K562 (cell line): ENCODE results near the gene PPCDC. TPM values are rescaled to one million over a fixed set of nuclear protein-coding genes. Genes with fewer than 3 reads are reported as not detected.

Source experiments
- BHLHE40 ChIP-seq: IDR thresholded peaks from 2 replicates; pipeline ENCODE4 v1.6.1; 2011; ENCODE audit warnings: low read length, improper control_type of control experiment
- E2F1 ChIP-seq: sonication (generic); formaldehyde crosslinking; IDR thresholded peaks from 2 replicates; pipeline ENCODE4 v1.8.1; 2023; ENCODE audit warnings: mild to moderate bottlenecking, missing genetic modification reagents, moderate library complexity
- GABPB1 ChIP-seq: sonication (generic); formaldehyde crosslinking; IDR thresholded peaks from 2 replicates; pipeline ENCODE4 v1.8.0; 2022; ENCODE audit warnings: mild to moderate bottlenecking, missing genetic modification reagents
- IRF1 ChIP-seq: sonication (generic); formaldehyde crosslinking; IDR thresholded peaks from 2 replicates; pipeline ENCODE4 v1.8.0; 2022; ENCODE audit warnings: missing genetic modification reagents, mild to moderate bottlenecking, borderline replicate concordance
- IRF2 ChIP-seq: sonication (generic); formaldehyde crosslinking; IDR thresholded peaks from 2 replicates; pipeline ENCODE4 v1.8.1; 2022; ENCODE audit warnings: mild to moderate bottlenecking, missing genetic modification reagents
- PHB2 ChIP-seq: fragments of 450-650 bp; IDR thresholded peaks from 2 replicates; pipeline ENCODE4 v1.6.1; 2017; ENCODE audit warnings: low read depth
- TFAP4 ChIP-seq: sonication (generic); formaldehyde crosslinking; IDR thresholded peaks from 2 replicates; pipeline ENCODE4 v1.8.0; 2022; ENCODE audit warnings: missing genetic modification reagents, mild to moderate bottlenecking, moderate library complexity, borderline replicate concordance
- ZBTB40 ChIP-seq, 2 experiments: fragments of 450-650 bp in 1 of 2; sonication (generic) in 1 of 2; formaldehyde crosslinking in 1 of 2; IDR thresholded peaks; 2 replicates each; pipeline versions ENCODE4 v1.7.1 to v1.9.0; 2016 to 2022; ENCODE audit warnings: inconsistent platforms in 1 of 2, mild to moderate bottlenecking in 1 of 2, missing genetic modification reagents in 1 of 2
- ZNF197 ChIP-seq: fragments of 200-800 bp; sonication (Bioruptor generic); IDR thresholded peaks from 2 replicates; pipeline ENCODE4 v1.6.1; 2016; ENCODE audit warnings: low read depth, missing genetic modification characterization, missing compliant biosample characterization
- ZNF696 ChIP-seq: fragments of 250-450 bp; sonication (Bioruptor Pico); conservative IDR thresholded peaks from 2 replicates; pipeline ENCODE4 v1.4.0; 2020; ENCODE audit warnings: mild to moderate bottlenecking, moderate library complexity
- polyA plus RNA-seq, 8 experiments: library from polyadenylated mRNA; depleted of rRNA in 4 of 8; stranded (reverse) in 5 of 8; unstranded in 3 of 8; fragments of >200 nt; fragmentation: Nextera tagmentation in 2 of 8; fragmentation: Illumina TruSeq in 1 of 8; extraction: Ambion mirVana in 2 of 8; extraction: Trizol in 1 of 8; gene quantifications; 2 replicates each; pipeline versions ENCODE4 v1.2.1 to v1.2.3, GENCODE V29; 2011 to 2014; ENCODE audit warnings: inconsistent platforms in 1 of 8, missing spikeins in 1 of 8
- total RNA-seq, 7 experiments: library from RNA; depleted of rRNA in 6 of 7; stranded (reverse); fragments of >200 nt in 6 of 7; fragmentation: Illumina TruSeq in 2 of 7; extraction: Trizol in 2 of 7; gene quantifications; 2 replicates each; pipeline versions ENCODE4 v1.2.1 to v1.2.3, GENCODE V29; 2011 to 2021; ENCODE audit warnings: low replicate concordance in 1 of 7
- TF ChIP-seq, protein P1 (sequence below): IDR thresholded peaks from 2 replicates; pipeline ENCODE4 v1.6.1; 2011; ENCODE audit warnings: borderline replicate concordance, low read depth, mild to moderate bottlenecking, moderate library complexity, low read length; ENCODE audit not compliant: insufficient read depth, poor library complexity, severe bottlenecking

Gene PPCDC
- total and polyA plus RNA-seq, 9 of the 15 experiments (the other 6 are each of a cell fraction or from before 2014, with no cell fraction given): 10.9 to 53.6 (median 16.7) TPM

- TF ChIP-seq ZBTB40 (IDR thresholded peaks at IDR 0.05) (no peak), ZBTB40 (CRISPR knock-in tag; IDR thresholded peaks at IDR 0.05) (no peak), ZNF696 (CRISPR knock-in tag) (no peak), BHLHE40 (peak; percentile 54; the same call in 1 of the 2 replicates), TFAP4 (CRISPR knock-in tag) (peak; percentile 94), PHB2 (no peak), ZNF197 (CRISPR knock-in tag) (no peak), GABPB1 (CRISPR knock-in tag) (peak; percentile 47), IRF1 (CRISPR knock-in tag) (no peak), E2F1 (peak; percentile 79; the same call in 1 of the 2 replicates), IRF2 (CRISPR knock-in tag) (no peak)
- TF ChIP-seq, protein P1, sequence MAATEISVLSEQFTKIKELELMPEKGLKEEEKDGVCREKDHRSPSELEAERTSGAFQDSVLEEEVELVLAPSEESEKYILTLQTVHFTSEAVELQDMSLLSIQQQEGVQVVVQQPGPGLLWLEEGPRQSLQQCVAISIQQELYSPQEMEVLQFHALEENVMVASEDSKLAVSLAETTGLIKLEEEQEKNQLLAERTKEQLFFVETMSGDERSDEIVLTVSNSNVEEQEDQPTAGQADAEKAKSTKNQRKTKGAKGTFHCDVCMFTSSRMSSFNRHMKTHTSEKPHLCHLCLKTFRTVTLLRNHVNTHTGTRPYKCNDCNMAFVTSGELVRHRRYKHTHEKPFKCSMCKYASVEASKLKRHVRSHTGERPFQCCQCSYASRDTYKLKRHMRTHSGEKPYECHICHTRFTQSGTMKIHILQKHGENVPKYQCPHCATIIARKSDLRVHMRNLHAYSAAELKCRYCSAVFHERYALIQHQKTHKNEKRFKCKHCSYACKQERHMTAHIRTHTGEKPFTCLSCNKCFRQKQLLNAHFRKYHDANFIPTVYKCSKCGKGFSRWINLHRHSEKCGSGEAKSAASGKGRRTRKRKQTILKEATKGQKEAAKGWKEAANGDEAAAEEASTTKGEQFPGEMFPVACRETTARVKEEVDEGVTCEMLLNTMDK: no peak
Measured at GRCh38 chr15:75043509-75044257, 20.3 kb downstream of the PPCDC start (continued).
